AG08395 (cell line): Measurements from ENCODE around the gene STPG4.
A peak's percentile ranks its signal among the peaks of the same experiment; 100 is the strongest.
"Not testable (repeated sequence)": the region's sequence is repeated elsewhere in the genome, so short reads cannot be mapped to it uniquely, and the experiment has no call there.

Experiments
- DNase-seq: peaks from one replicate; pipeline ENCODE4 v3.0.0; 2012; ENCODE audit warnings: mixed read lengths, low spot score

Gene STPG4

GRCh38 chr2:47126783-47127182, 28.3 kb downstream of the STPG4 start:
- no peak for DNase-seq

- not testable (repeated sequence) for DNase-seq
These were observed 30.4 kb downstream of the STPG4 start for GRCh38 chr2:47124740-47125139.

- DNase-seq: not testable (repeated sequence)
These were observed 34.7 kb downstream of the STPG4 start for GRCh38 chr2:47120424-47120823.

GRCh38 chr2:47119001-47119400, 36.1 kb downstream of the STPG4 start:
- DNase-seq: peak; percentile 70

GRCh38 chr2:47118581-47118980, 36.5 kb downstream of the STPG4 start:
- no peak for DNase-seq

GRCh38 chr2:47112665-47113435, 42.3 kb downstream of the STPG4 start:
- DNase-seq: no peak

- DNase-seq: no peak
These were observed 45.4 kb downstream of the STPG4 start for GRCh38 chr2:47109680-47110079.

- DNase-seq: no peak
These were observed 46.1 kb downstream of the STPG4 start for GRCh38 chr2:47109007-47109375.

GRCh38 chr2:47108267-47109006, 46.7 kb downstream of the STPG4 start:
- DNase-seq: not testable (repeated sequence)

GRCh38 chr2:47107201-47107600, 47.9 kb downstream of the STPG4 start:
- DNase-seq: not testable (repeated sequence)

- not testable (repeated sequence) for DNase-seq
These were observed 48.9 kb downstream of the STPG4 start for GRCh38 chr2:47106231-47106630.

GRCh38 chr2:47099712-47100111, 55.4 kb downstream of the STPG4 start:
- DNase-seq: not testable (repeated sequence)

GRCh38 chr2:47098953-47099352, 56.2 kb downstream of the STPG4 start:
- no peak for DNase-seq

GRCh38 chr2:47097563-47097962, 57.5 kb downstream of the STPG4 start:
- no peak for DNase-seq

GRCh38 chr2:47096451-47096850, 58.7 kb downstream of the STPG4 start:
- no peak for DNase-seq

GRCh38 chr2:47095349-47096020, 59.6 kb downstream of the STPG4 start:
- DNase-seq: no peak

GRCh38 chr2:47094511-47095142, 60.5 kb downstream of the STPG4 start:
- peak; percentile 73 for DNase-seq

- no peak for DNase-seq
These were observed 61.5 kb downstream of the STPG4 start for GRCh38 chr2:47093626-47094025.

- DNase-seq: no peak
These were observed 62.6 kb downstream of the STPG4 start for GRCh38 chr2:47092465-47092864.

- DNase-seq: peak; percentile 65
These were observed 64.0 kb downstream of the STPG4 start for GRCh38 chr2:47091118-47091517.

GRCh38 chr2:47089083-47089464, 66.0 kb downstream of the STPG4 start:
- no peak for DNase-seq

GRCh38 chr2:47088371-47089082, 66.6 kb downstream of the STPG4 start:
- DNase-seq: no peak
